H1 (cell line): ENCODE data around the gene CEP89. TPM values are rescaled to one million over a fixed set of nuclear protein-coding genes. Genes with fewer than 3 reads are reported as not detected.

Experiments used
- CTCF ChIA-PET: fragments of 300-600 bp; sonication (Branson Sonifier 250); formaldehyde crosslinking; loops from one replicate; lab custom pipeline; 2021; ENCODE audit not compliant: partially characterized antibody; lab: Charles Lee
- POLR2A ChIA-PET: fragments of 300-600 bp; sonication (Branson Sonifier 250); formaldehyde crosslinking; loops from one replicate; lab custom pipeline; 2021; ENCODE audit warnings: inconsistent platforms; ENCODE audit not compliant: partially characterized antibody; lab: Charles Lee
- DNase-seq, 2 experiments: peaks; one replicate each; pipeline versions ENCODE4 v3.0.0 to v3.0.0-alpha.2; 2010 to 2022; ENCODE audit warnings: low spot score in 2 of 2, low read depth in 1 of 2, mixed read lengths in 1 of 2
- FAIRE-seq: peaks from 2 replicates; lab custom pipeline; 2011; peaks lifted over from hg19 to GRCh38; lab: Jason Lieb, UNC
- H2AFZ ChIP-seq: 2 replicates; pipeline ENCODE4 v1.8.1; 2012; ENCODE audit warnings: low read length, inconsistent platforms
- H2AK5ac ChIP-seq: 2 replicates; pipeline ENCODE4 v1.6.1; 2013; ENCODE audit warnings: low read depth, low read length
- H2BK120ac ChIP-seq: replicated peaks from 2 replicates; pipeline ENCODE3; 2013; ENCODE audit warnings: low read depth, low read length, inconsistent platforms
- H2BK12ac ChIP-seq: 2 replicates; pipeline ENCODE4 v1.6.1; 2013; ENCODE audit warnings: low read depth, low read length
- H2BK15ac ChIP-seq: 2 replicates; pipeline ENCODE4 v1.6.1; 2013; ENCODE audit warnings: low read length
- H2BK20ac ChIP-seq: 2 replicates; pipeline ENCODE4 v1.6.1; 2013; ENCODE audit warnings: low read length
- H2BK5ac ChIP-seq: 2 replicates; pipeline ENCODE4 v1.6.1; 2013; ENCODE audit warnings: low read depth, low read length
- H3K14ac ChIP-seq: 2 replicates; pipeline ENCODE4 v1.6.1; 2013; ENCODE audit warnings: inconsistent platforms; ENCODE audit not compliant: insufficient read length
- H3K18ac ChIP-seq: 2 replicates; pipeline ENCODE4 v1.6.1; 2013; ENCODE audit warnings: low read length; ENCODE audit errors: extremely low read depth
- H3K23ac ChIP-seq: 2 replicates; pipeline ENCODE4 v1.6.1; 2013; ENCODE audit warnings: inconsistent platforms; ENCODE audit not compliant: insufficient read length
- H3K23me2 ChIP-seq: 2 replicates; pipeline ENCODE4 v1.6.1; 2013; ENCODE audit warnings: low read depth, low read length
- H3K27ac ChIP-seq: 2 replicates; pipeline ENCODE4 v1.6.1; 2011; ENCODE audit warnings: low read depth, low read length, inconsistent platforms
- H3K27me3 ChIP-seq, 4 experiments: replicated peaks in 1 of 4; 1 replicate in 1 of 4; 2 replicates in 3 of 4; pipeline versions ENCODE4 v1.6.1 to v1.8.1; 2011 to 2013; ENCODE audit warnings: low read length in 3 of 4, mild to moderate bottlenecking in 3 of 4, inconsistent platforms in 2 of 4, mixed read lengths in 2 of 4, moderate library complexity in 1 of 4; ENCODE audit not compliant: control insufficient read depth in 3 of 4, insufficient read depth in 3 of 4; ENCODE audit errors: extremely low read depth in 1 of 4
- H3K36me3 ChIP-seq, 4 experiments: 2 replicates each; pipeline versions ENCODE4 v1.6.1 to v1.8.1; 2011 to 2013; ENCODE audit warnings: mild to moderate bottlenecking in 4 of 4, low read length in 3 of 4, moderate library complexity in 2 of 4, control low read depth in 1 of 4, inconsistent platforms in 1 of 4; ENCODE audit not compliant: insufficient read depth in 4 of 4, control insufficient read depth in 2 of 4
- H3K4ac ChIP-seq: replicated peaks from 2 replicates; pipeline ENCODE3; 2013; ENCODE audit warnings: low read length, low read depth, mixed read lengths, inconsistent platforms; ENCODE audit not compliant: insufficient read length
- H3K4me1 ChIP-seq, 4 experiments: replicated peaks in 1 of 4; 1 replicate in 1 of 4; 2 replicates in 3 of 4; pipeline versions ENCODE4 v1.6.1 to v1.8.1; 2011 to 2013; ENCODE audit warnings: low read length in 3 of 4, inconsistent platforms in 2 of 4, mixed read lengths in 1 of 4; ENCODE audit not compliant: insufficient read depth in 4 of 4, control insufficient read depth in 3 of 4
- H3K4me2 ChIP-seq, 2 experiments: 2 replicates each; pipeline versions ENCODE4 v1.6.1 to v1.8.1; 2011 to 2013; ENCODE audit warnings: low read depth in 2 of 2, low read length in 2 of 2, control low read depth in 1 of 2, inconsistent platforms in 1 of 2, mild to moderate bottlenecking in 1 of 2; ENCODE audit not compliant: insufficient read depth in 1 of 2
- H3K4me3 ChIP-seq, 4 experiments: fragments of 200-600, 300-600 bp in 1 of 4; sonication (generic), shearing (Covaris generic), sonication (Bioruptor Twin) in 1 of 4; 2 replicates each; pipeline versions ENCODE4 v1.5.1 to v1.8.1; 2011 to 2016; ENCODE audit warnings: low read length in 4 of 4, low read depth in 3 of 4, control low read depth in 2 of 4, inconsistent platforms in 2 of 4, mild to moderate bottlenecking in 2 of 4, mixed read lengths in 1 of 4, moderate library complexity in 1 of 4; ENCODE audit not compliant: insufficient read depth in 2 of 4; ENCODE audit errors: extremely low read depth in 1 of 4
- H3K56ac ChIP-seq: replicated peaks from 2 replicates; pipeline ENCODE3; 2013; ENCODE audit warnings: low read depth, mild to moderate bottlenecking, mixed read lengths, low read length, inconsistent platforms; ENCODE audit not compliant: insufficient read length
- H3K79me1 ChIP-seq: 2 replicates; pipeline ENCODE4 v1.6.1; 2013; ENCODE audit warnings: low read depth, low read length, control low read depth
- H3K79me2 ChIP-seq, 2 experiments: 2 replicates each; pipeline versions ENCODE4 v1.6.1 to v1.8.1; 2012 to 2013; ENCODE audit warnings: low read length in 2 of 2, mild to moderate bottlenecking in 2 of 2, inconsistent platforms in 1 of 2; ENCODE audit not compliant: insufficient read depth in 2 of 2, control insufficient read depth in 1 of 2
- H3K9ac ChIP-seq, 4 experiments: replicated peaks in 1 of 4; 1 replicate in 1 of 4; 2 replicates in 3 of 4; pipeline versions ENCODE4 v1.6.1 to v1.8.1; 2011 to 2013; ENCODE audit warnings: low read depth in 3 of 4, low read length in 3 of 4, control low read depth in 2 of 4, mild to moderate bottlenecking in 2 of 4, moderate library complexity in 2 of 4, inconsistent platforms in 1 of 4; ENCODE audit errors: extremely low read depth in 1 of 4
- H3K9me3 ChIP-seq, 2 experiments: 2 replicates each; pipeline versions ENCODE4 v1.6.1 to v1.8.1; 2012 to 2013; ENCODE audit warnings: mild to moderate bottlenecking in 2 of 2, moderate library complexity in 2 of 2, control low read depth in 1 of 2, inconsistent platforms in 1 of 2, low read depth in 1 of 2, low read length in 1 of 2, mixed read lengths in 1 of 2; ENCODE audit not compliant: insufficient read depth in 2 of 2
- H4K20me1 ChIP-seq, 2 experiments: replicated peaks in 1 of 2; 2 replicates each; pipeline versions ENCODE3 to v1.8.1; 2011 to 2013; ENCODE audit warnings: inconsistent platforms in 2 of 2, low read length in 2 of 2, mild to moderate bottlenecking in 1 of 2; ENCODE audit not compliant: insufficient read depth in 2 of 2, control insufficient read depth in 1 of 2
- H4K5ac ChIP-seq: 2 replicates; pipeline ENCODE4 v1.6.1; 2013; ENCODE audit warnings: low read length, low read depth, mixed read lengths, inconsistent platforms; ENCODE audit not compliant: insufficient read length
- H4K8ac ChIP-seq: 2 replicates; pipeline ENCODE4 v1.8.0; 2013; ENCODE audit warnings: mild to moderate bottlenecking, moderate library complexity, low read length, inconsistent platforms; ENCODE audit not compliant: insufficient read depth; ENCODE audit errors: extremely low read depth
- H4K91ac ChIP-seq: replicated peaks from 2 replicates; pipeline ENCODE3; 2013; ENCODE audit warnings: low read length, mixed read lengths, inconsistent platforms; ENCODE audit not compliant: insufficient read length
- CHD2 ChIP-seq: IDR thresholded peaks from 2 replicates; pipeline ENCODE4 v1.6.1; 2012; ENCODE audit warnings: low read length, improper control_type of control experiment
- CREB1 ChIP-seq: IDR thresholded peaks from 2 replicates; pipeline ENCODE4 v1.6.1; 2012; ENCODE audit warnings: inconsistent platforms
- GABPA ChIP-seq: IDR thresholded peaks from 2 replicates; pipeline ENCODE4 v1.6.1; 2011; ENCODE audit warnings: mild to moderate bottlenecking, low read length, moderate library complexity, borderline replicate concordance; ENCODE audit not compliant: insufficient read depth
- WGBS, 2 experiments: shearing (Covaris generic) in 1 of 2; methylation state at CpG; one replicate each; pipeline versions ENCODE4 v1.1.6 to v1.1.7; 2013 to 2015; ENCODE audit warnings: low lambda C conversion rate in 2 of 2, mixed read lengths in 2 of 2, inconsistent platforms in 1 of 2, low coverage in 1 of 2, missing lambda C conversion rate in 1 of 2; ENCODE audit not compliant: insufficient replicate concordance in 2 of 2, insufficient coverage in 1 of 2, insufficient read length in 1 of 2; ENCODE audit errors: extremely low coverage in 1 of 2, missing lambda C conversion rate in 1 of 2; 5-methylcytosine and 5-hydroxymethylcytosine counted together
- polyA plus RNA-seq, 7 experiments: library from polyadenylated mRNA; depleted of rRNA in 3 of 7; stranded (reverse) in 5 of 7; unstranded in 2 of 7; fragments of >200 nt in 5 of 7; fragments of 200-250 nt in 2 of 7; gene quantifications; 1 replicate in 5 of 7; 2 replicates in 1 of 7; 4 replicates in 1 of 7; pipeline versions ENCODE4 v1.2.1 to v1.2.3, GENCODE V29; 2011 to 2013; ENCODE audit warnings: missing spikeins in 2 of 7, mixed read lengths in 2 of 7
- small RNA-seq: library from polyadenylated mRNA; stranded (forward); fragments of <200 nt; extraction: miRNeasy Mini kit (QIAGEN cat#:217004); gene quantifications from one replicate; pipeline ENCODE3, GENCODE V24; 2013; ENCODE audit not compliant: insufficient read depth
- total RNA-seq: library from RNA; stranded (reverse); fragmentation: NEBNext Ultra II Directional; extraction: Animal tissue kit (Norgen Biotek cat#: 25700); gene quantifications from 2 replicates; pipeline ENCODE4 v1.2.1, GENCODE V29; 2021

Gene CEP89
- total and polyA plus RNA-seq, 2 of the 8 experiments (the other 6 are each of a cell fraction or from before 2014, with no cell fraction given), result 23.0 to 23.6 TPM

DNA sequence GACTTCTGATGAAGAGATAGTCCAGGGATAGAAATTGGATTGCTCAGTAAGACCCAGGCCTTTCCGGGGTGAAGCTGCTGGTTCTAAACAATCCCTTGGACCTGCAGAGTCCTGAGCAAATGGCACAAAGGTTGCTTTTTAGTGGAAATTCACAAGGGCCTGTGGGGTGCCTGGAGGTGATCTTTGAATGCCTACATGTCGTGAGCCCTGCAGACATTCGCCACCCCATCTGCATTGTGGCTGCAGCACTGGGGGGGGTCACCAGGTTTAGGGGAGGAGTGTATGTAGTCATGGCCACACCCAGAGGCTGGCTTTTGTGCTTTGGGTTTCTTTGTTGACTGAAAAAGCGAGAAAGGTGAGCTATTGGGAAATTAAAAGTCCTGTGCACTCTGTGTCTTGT lies 143.6 kb downstream of the CEP89 start:
- Histone ChIP-seq H3K36me3 (no peaks in the 10 kb centered on the region), H3K4me1 (peaks cover 8 to 24% (median 14%) of the 10 kb centered on the region in 4 experiments; a peak in 6 of 7 replicates), H3K9ac (no peak overlapping the region), H2AK5ac (no peak overlapping the region), H4K20me1 (no peaks in the 10 kb centered on the region), H3K18ac (no peak overlapping the region), H2BK15ac (no peak overlapping the region), H3K4me2 (0 out of 4 replicates have a peak overlapping the region, but pooled peaks of 1 of the 2 experiments have one; percentile 5), H4K5ac (no peak overlapping the region), H3K9me3 (no peaks in the 10 kb centered on the region), H4K8ac (peak overlapping the region; percentile 45; the same call in 1 of the 2 replicates), H3K4me3 (no peak overlapping the region), H2BK12ac (no peak overlapping the region), H2BK20ac (no peak overlapping the region), H2AFZ (peak overlapping the region; percentile 30; the same call in 1 of the 2 replicates), H3K4ac (no peak overlapping the region), H3K79me2 (no peaks in the 10 kb centered on the region), H3K23ac (no peak overlapping the region), H3K23me2 (no peaks in the 10 kb centered on the region), H3K27ac (no peak overlapping the region), H3K27me3 (no peaks in the 10 kb centered on the region), H3K79me1 (no peaks in the 10 kb centered on the region), H2BK120ac (no peak overlapping the region), H3K56ac (no peak overlapping the region), H4K91ac (no peak overlapping the region), H2BK5ac (no peak overlapping the region), H3K14ac (no peak overlapping the region)
- CTCF ChIA-PET, result interaction anchor here (1.2 kb wide), 1 partner anchor 11 kb away, joined by 3 read pairs; no protein-coding TSS in a partner anchor
- no peak for TF ChIP-seq CREB1
- TF ChIP-seq CHD2, result no peak
- TF ChIP-seq GABPA, result no peak
- no peak for FAIRE-seq
- POLR2A ChIA-PET, result no interaction called here
- DNase-seq, result no peak
- 52% methylated on average over 3 of the region's 4 CpGs; no CpG with 5 or more reads in 1 of the 2 experiments for WGBS, 2 experiments

Small RNAs within 50 kb of the gene (small RNA-seq; reads per million reads assigned to genes)
- not detected for gene RN7SKP22

Other genes starting within 250 kb of the CEP89 start
- gene SLC7A9, start 102.2 kb downstream of the CEP89 start, total RNA-seq, result not detected in 2 replicates
- 0.08 and 0.15 TPM in 2 replicates for gene SLC7A9, start 102.2 kb downstream of the CEP89 start, polyA plus RNA-seq (2011; rRNA removed)
- gene FAAP24, start 284 bp upstream of the CEP89 start, total RNA-seq, result 4.2 and 4.7 TPM in 2 replicates
- 3.2 and 3.3 TPM in 2 replicates for gene FAAP24, start 284 bp upstream of the CEP89 start, polyA plus RNA-seq (2011; rRNA removed)
- gene RHPN2, start 92.9 kb upstream of the CEP89 start, total RNA-seq, result 31.1 and 36.2 TPM in 2 replicates
- 22.8 and 27.2 TPM in 2 replicates for gene RHPN2, start 92.9 kb upstream of the CEP89 start, polyA plus RNA-seq (2011; rRNA removed)
- gene GPATCH1, start 109.2 kb upstream of the CEP89 start, total RNA-seq, result 8.2 and 8.8 TPM in 2 replicates
- gene GPATCH1, start 109.2 kb upstream of the CEP89 start, polyA plus RNA-seq (2011; rRNA removed), result 3.5 and 4.3 TPM in 2 replicates
- not detected in 2 replicates for gene WDR88, start 160.2 kb upstream of the CEP89 start, total RNA-seq
- gene WDR88, start 160.2 kb upstream of the CEP89 start, polyA plus RNA-seq (2011; rRNA removed), result not detected in 2 replicates
- gene LRP3, start 222.4 kb upstream of the CEP89 start, total RNA-seq, result 33.7 and 33.9 TPM in 2 replicates
- 30.3 and 40.2 TPM in 2 replicates for gene LRP3, start 222.4 kb upstream of the CEP89 start, polyA plus RNA-seq (2011; rRNA removed)